Hematopoietic multipotent progenitor cell treated with erythropoietin and hydrocortisone succinate and interleukin-3 and kit ligand, for 15 days (in vitro differentiated cells): ENCODE data around the gene LRMDA.

Experiments used
- DNase-seq: peaks from one replicate; pipeline ENCODE4 v3.0.0-alpha.2; 2015; ENCODE audit warnings: low spot score

LRMDA gene

DNA sequence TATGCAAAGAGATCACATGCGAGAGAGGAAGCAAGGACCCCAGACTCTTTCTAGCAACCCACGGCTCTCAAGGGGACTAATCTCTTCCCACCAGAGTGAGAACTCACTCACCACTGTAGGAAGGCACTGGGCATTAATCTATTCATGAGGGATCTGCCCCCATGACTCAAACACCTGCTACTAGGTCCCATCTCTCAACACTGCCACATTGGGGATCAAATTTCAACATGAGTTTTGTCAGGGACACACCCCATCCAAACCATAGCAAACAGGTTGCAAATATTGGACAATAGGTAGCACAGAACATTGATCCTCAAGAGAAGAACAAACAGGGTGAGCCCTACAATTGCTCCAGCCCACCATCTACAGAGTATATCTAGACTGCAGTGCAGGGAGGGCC is 740.6 kb downstream of the LRMDA start:
- no peak for DNase-seq

DNA sequence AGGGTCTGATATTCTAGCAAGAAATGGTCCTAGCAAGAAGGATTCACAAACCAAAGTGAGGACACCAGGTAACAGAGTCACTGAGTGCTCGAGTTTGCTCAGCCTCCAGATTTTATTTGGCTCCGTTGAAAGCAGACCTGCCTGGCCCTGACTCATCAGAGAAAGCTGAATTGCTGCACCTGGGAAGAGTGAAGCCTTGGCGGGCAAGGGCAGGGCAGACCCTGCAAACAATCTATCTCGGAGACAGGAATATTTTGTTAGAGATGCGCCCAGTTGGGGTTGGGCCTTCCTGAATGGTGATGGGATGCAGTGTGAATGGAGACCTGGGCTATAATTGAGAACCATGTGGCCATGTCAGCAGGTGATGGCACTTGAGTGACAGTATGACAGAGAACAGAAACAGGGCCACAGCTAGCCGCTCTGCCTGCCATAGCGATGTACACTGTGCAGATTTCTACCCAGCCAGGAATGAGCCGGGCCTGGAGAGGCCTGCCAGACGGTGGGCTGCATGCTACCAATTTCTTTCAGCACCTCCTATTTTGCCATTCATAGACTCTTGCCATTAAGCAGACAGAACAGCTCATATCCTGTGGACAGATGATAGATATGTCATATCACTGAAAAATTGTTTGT is 744.2 kb downstream of the LRMDA start:
- no peak for DNase-seq

DNA sequence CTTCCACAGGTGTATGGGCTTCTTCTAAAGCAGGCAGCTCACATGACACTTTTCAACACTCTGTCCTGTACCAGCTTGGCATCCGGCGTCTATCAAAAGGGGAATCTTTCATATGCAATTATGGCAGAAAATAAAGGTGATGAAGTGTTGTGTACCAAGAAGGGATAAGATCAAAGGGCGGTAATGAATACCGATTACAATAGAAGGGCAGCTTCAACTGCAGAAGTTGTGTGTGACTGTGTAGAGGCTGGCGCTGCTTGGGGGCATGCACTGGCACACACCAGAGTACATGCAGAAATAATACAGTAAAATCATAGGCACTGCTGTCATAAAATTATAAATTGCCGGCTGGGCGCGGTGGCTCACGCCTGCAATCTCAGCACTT is 744.7 kb downstream of the LRMDA start:
- DNase-seq: no peak

- no peak for DNase-seq
These were observed 746.5 kb downstream of the LRMDA start for GRCh38 chr10:76177936-76178335.

DNA sequence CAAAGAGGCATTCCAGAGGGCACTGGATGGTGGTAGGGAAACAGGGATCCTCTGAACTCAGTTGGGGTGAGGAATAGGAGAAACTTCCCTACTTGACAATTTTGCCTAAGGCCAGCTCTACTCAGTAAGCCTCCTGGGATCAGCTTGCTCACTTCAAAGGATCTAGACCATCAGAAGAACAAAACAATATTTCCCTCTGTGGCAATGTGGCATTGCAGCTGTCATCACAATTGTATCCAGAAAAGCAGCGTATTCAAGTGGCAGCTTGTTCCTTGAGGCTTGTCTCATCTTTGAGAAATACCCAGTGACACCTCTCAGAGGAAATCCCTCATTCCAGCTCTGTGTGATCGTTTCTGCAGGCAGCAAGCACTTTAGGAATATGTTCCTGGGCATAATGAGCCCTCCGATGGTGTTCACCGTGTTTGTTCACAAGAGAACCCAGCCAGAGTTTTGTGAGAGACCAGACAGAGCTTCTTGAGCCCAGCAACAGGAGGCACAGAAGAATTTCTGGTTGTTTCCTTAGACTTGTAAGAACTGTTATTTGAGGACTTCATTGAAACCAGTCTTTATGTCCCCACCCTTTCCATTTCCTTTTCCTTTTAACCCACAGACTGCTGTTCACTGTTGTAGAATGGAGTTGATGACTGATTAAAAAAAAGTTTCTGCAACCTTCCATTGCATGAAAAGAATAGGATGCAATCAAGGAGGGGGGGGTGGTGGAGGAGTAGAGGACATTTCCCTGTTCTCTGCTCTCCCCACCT is 747.3 kb downstream of the LRMDA start:
- DNase-seq: no peak

GRCh38 chr10:76179806-76180205 is 748.4 kb downstream of the LRMDA start:
- no peak for DNase-seq

DNA sequence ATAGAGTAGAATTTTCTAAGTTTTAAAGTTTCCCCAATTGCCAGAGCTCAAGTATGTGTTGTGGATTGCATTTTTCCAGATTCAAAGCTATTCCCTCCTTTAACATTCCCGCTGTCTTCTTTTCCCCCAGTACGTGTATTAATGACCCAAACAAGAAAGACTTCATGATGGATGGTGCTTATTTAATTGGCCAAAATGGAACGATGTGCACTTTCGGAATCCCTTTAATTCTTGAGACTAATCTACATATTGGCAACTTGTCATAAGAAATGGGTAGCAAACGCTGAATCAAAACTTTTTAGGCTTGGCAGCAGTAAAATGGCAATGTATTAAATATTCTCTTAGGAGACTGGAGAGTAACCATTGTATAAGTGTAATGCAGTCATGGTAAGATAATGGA is 753.2 kb downstream of the LRMDA start:
- no peak for DNase-seq

- DNase-seq: no peak
These were observed 754.3 kb downstream of the LRMDA start for GRCh38 chr10:76185471-76186301.

- no peak for DNase-seq
These were observed 756.8 kb downstream of the LRMDA start for GRCh38 chr10:76188216-76188615.

- DNase-seq: no peak
These were observed 759.3 kb downstream of the LRMDA start for GRCh38 chr10:76190634-76191270.

- no peak for DNase-seq
These were observed 759.9 kb downstream of the LRMDA start for GRCh38 chr10:76191336-76191735.

- no peak for DNase-seq
These were observed 760.7 kb downstream of the LRMDA start for GRCh38 chr10:76192151-76192550.

DNA sequence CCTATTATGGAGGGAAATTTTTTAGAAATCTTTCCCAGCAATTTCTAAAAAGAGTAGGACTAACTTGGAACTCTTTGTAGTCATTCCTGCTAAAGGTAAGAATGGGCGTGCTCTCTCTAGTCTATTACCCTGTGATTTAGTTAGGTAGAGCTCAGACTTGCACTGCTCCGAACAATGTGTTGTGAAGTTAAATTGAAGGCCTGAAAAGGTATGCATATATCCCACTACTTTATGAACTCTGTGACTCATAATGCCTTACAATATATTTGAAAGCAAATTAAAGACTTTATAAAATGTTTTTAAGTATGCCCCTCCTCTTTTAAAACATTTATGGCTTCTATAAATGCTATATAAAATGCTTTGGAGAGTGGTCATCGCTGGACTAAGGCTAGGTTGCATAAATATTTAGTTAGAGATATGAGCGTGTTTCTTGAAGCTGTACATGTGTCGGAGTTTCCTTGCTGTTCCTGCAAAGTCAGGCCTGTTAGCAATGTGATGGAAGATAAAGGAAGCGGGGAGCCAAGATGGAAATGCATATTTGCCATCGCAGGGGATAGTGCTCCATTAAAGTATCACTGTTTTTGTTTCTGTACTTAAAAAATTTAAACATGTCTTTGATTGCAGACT is 761.4 kb downstream of the LRMDA start:
- DNase-seq: no peak

DNA sequence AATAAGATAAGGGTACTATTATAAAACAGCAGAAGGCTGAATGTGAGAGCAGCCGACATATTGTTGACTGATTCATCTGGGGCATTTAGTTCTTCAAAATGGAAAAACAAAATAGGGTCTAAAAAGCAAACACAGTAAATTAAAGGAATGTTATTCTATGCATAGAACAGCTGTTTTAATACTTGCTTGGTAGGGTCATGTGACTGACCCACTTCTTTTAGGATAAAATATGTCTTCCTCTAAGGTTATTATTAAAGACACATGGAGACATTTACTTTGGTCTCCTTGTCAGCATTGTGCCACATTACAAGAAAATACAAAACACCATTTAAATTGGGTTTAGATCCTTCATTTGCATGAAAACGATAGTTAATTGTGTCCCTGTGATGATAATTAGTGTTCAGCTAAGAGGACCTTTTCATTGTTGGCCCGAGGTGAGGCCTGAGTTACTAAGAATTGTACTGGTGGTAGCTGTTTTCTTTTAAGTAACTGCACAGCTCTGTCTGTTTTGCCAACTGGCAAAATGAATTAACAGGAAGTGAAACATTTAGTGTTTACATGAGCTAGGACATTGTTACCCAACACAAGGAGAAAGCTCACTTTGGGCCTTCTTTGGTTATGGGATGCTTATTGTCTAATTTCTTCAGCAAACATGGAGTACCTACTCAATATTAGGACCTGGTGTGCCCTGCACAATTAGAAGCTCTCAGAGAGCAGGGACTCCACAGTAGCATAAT is 764.4 kb downstream of the LRMDA start:
- no peak for DNase-seq

- DNase-seq: no peak
These were observed 765.9 kb downstream of the LRMDA start for GRCh38 chr10:76197293-76197692.

- no peak for DNase-seq
These were observed 767.0 kb downstream of the LRMDA start for GRCh38 chr10:76198287-76199035.

DNA sequence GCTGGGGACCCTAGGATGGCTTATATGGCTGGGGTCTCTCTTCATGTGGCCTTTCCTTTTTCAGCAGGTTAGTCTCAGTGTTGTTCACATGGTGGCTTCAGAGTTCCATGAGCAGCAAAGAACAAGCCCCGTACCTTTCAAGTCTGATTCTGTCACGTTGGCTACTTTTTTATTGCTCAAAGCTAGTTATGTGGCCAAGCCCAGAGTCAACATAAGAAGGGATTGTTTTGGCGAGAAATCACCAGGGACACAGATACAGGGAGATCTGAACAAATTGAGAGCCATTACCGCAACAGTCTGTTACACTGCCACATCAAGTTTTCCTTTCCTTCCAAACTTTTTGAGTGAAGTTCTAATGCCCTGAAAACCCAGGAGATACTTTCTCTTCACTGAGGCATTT is 770.5 kb downstream of the LRMDA start:
- DNase-seq: no peak

DNA sequence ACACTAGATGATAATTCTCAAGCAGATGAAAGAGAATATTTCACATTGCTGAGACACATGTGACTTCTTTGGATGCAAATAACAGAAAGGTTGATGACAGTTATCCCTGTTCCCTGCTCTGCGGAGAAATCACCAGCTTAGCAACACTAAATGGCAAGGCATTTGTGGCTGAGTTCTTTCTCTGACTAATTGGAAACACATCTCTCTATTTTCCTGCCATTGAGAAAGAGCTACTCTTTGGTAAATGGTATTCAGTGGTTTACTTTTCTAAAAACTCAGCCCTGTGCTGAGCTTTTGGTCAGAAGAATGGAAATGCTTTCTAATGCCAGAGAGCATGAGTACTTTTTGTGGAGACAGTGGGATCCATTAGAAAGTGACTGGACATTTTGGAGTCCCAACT is 771.4 kb downstream of the LRMDA start:
- DNase-seq: no peak

GRCh38 chr10:76205361-76205760 is 773.9 kb downstream of the LRMDA start:
- DNase-seq: no peak

GRCh38 chr10:76206797-76207352 is 775.5 kb downstream of the LRMDA start:
- DNase-seq: no peak
